Upper lobe of left lung (tissue), 6 donors: ENCODE data around the gene CPT1A. TPM values are rescaled to one million over a fixed set of nuclear protein-coding genes. Genes with fewer than 3 reads are reported as not detected.

Experiments used
- ATAC-seq, 2 donors: fragments of 200-7000 bp; cut with Tn5 transposase; one replicate each; pipeline ENCODE4 v1.9.1; 2022; ENCODE audit warnings: mild to moderate bottlenecking in 2 of 2, moderate library complexity in 2 of 2; ENCODE audit not compliant: low FRiP score in 2 of 2
- DNase-seq, 2 donors: peaks; one replicate each; pipeline ENCODE4 v3.0.0-alpha.2; 2019 to 2020
- H3K27ac ChIP-seq, 4 donors: fragments of 200-600 bp; sonication (generic); one replicate each; pipeline ENCODE4 v1.5.1; 2016 to 2019
- H3K27me3 ChIP-seq, 4 donors: fragments of 200-600 bp; sonication (generic); one replicate each; pipeline ENCODE4 v1.5.1; 2017 to 2019
- H3K36me3 ChIP-seq, 4 donors: fragments of 200-600 bp; sonication (generic); one replicate each; pipeline ENCODE4 v1.5.1; 2016 to 2019
- H3K4me1 ChIP-seq, 4 donors: fragments of 200-600 bp; sonication (generic); one replicate each; pipeline ENCODE4 v1.5.1; 2018 to 2019
- H3K4me3 ChIP-seq, 4 donors: fragments of 200-600 bp; sonication (generic); one replicate each; pipeline ENCODE4 v1.5.1; 2017 to 2019; ENCODE audit warnings: mild to moderate bottlenecking in 2 of 4, moderate library complexity in 1 of 4
- H3K9me3 ChIP-seq, 4 donors: fragments of 200-600 bp; sonication (generic); one replicate each; pipeline ENCODE4 v1.5.1; 2018 to 2019
- EP300 ChIP-seq, 4 donors: sonication (generic); formaldehyde crosslinking; IDR thresholded peaks; one replicate each; pipeline ENCODE4 v1.5.1; 2017; ENCODE audit warnings: antibody characterized with exemption in 4 of 4, control low read depth in 2 of 4
- POLR2A ChIP-seq, 4 donors: fragments of 450-650 bp; IDR thresholded peaks; one replicate each; pipeline ENCODE4 v1.5.1; 2016 to 2017; ENCODE audit warnings: antibody characterized with exemption in 4 of 4, mild to moderate bottlenecking in 2 of 4
- POLR2AphosphoS5 ChIP-seq, 2 donors: sonication (generic); formaldehyde crosslinking; IDR thresholded peaks; one replicate each; pipeline ENCODE4 v1.5.1; 2017; ENCODE audit warnings: antibody characterized with exemption in 2 of 2
- WGBS, 2 donors: methylation state at CpG; one replicate each; pipeline ENCODE4 v1.1.5; 2017 to 2018; 5-methylcytosine and 5-hydroxymethylcytosine counted together
- total RNA-seq, 6 donors: library from RNA; depleted of rRNA in 4 of 6; stranded (reverse); fragments of >200 nt in 4 of 6; gene quantifications; one replicate each; pipeline versions ENCODE4 v1.1.0 to v1.2.1, GENCODE V29; 2016 to 2021
- TF ChIP-seq, protein P1 (sequence below), 6 experiments: fragments of 450-650 bp in 4 of 6; fragments of 200-600 bp in 2 of 6; sonication (generic) in 2 of 6; IDR thresholded peaks; one replicate each; pipeline ENCODE4 v1.5.1; 2016 to 2019; ENCODE audit warnings: antibody characterized with exemption in 6 of 6
- donor health status: DM: no; HTN: no; CAD: no; lungs with moderate emphysema.
- donor health status: DM: no; HTN: yes; CAD: no; lungs with severe emphysema.

Gene CPT1A
- total RNA-seq, 6 donors from 2014 or later = 38.2 to 91.8 (median 63.3) TPM

DNA sequence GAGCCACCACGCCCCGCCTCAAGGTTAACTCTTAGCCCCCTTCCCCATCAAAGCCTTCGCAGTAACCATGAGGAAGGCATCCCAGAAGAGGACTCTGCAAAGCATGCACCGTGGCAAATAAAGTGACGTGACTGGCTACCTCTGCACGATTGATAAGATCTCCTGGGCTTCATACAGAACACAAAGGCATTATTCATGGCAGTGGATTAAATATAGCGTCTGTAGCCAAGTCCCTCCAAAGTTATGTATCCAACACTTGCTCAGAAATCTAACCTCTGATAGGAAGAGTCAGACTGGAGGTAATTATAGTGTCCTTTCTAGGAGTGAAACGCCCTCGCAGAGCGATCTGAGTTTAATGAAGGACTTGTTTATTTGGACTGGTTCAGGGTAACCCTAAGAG lies 22.4 kb downstream of the CPT1A start:
- no peak for ATAC-seq
- H3K27ac ChIP-seq = no peak overlapping the region
- 86 to 89% methylated on average over 7 to 10 of the region's 10 CpGs for WGBS, 2 donors
- TF ChIP-seq POLR2AphosphoS5 (IDR thresholded peaks at IDR 0.05) (no peak), POLR2A (IDR thresholded peaks at IDR 0.05) (no peak), EP300 (IDR thresholded peaks at IDR 0.05) (no peak)
- TF ChIP-seq, protein P1, sequence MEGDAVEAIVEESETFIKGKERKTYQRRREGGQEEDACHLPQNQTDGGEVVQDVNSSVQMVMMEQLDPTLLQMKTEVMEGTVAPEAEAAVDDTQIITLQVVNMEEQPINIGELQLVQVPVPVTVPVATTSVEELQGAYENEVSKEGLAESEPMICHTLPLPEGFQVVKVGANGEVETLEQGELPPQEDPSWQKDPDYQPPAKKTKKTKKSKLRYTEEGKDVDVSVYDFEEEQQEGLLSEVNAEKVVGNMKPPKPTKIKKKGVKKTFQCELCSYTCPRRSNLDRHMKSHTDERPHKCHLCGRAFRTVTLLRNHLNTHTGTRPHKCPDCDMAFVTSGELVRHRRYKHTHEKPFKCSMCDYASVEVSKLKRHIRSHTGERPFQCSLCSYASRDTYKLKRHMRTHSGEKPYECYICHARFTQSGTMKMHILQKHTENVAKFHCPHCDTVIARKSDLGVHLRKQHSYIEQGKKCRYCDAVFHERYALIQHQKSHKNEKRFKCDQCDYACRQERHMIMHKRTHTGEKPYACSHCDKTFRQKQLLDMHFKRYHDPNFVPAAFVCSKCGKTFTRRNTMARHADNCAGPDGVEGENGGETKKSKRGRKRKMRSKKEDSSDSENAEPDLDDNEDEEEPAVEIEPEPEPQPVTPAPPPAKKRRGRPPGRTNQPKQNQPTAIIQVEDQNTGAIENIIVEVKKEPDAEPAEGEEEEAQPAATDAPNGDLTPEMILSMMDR (IDR thresholded peaks at IDR 0.05) = no peak
- H3K9me3 ChIP-seq = no peaks in the 10 kb centered on the region
- H3K36me3 ChIP-seq = peaks cover 4 to 33% (median 11%) of the 10 kb centered on the region in 4 donors
- no peak for DNase-seq
- H3K27me3 ChIP-seq = no peaks in the 10 kb centered on the region
- H3K4me1 ChIP-seq = peaks cover 0 to 17% (median 3%) of the 10 kb centered on the region in 4 donors
- H3K4me3 ChIP-seq = no peak overlapping the region

DNA sequence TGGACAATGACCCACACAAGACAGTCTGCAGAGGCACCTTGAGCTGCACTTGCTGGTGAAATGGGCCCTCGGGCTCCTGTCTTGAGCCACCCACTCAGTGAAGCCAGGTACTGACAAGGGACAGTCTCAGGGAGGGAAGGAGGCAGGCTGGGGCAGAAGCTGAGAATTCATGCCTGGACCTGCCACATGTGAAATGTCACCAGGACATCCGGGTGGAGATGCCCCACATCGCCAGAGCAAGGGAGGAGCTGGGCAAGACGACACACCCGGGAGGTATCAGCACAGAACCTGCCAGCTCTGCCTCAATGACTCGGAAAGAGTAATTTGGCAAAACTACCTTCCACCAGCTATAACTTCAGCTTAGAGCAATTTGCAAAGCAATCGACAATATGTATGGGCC lies 23.5 kb downstream of the CPT1A start:
- no peaks in the 10 kb centered on the region for H3K9me3 ChIP-seq
- H3K36me3 ChIP-seq = peaks cover 8 to 43% (median 19%) of the 10 kb centered on the region in 4 donors
- 87 to 95% methylated on average over 7 of the region's 7 CpGs for WGBS, 2 donors
- DNase-seq (no peak), ATAC-seq (no peak)
- no peak overlapping the region for H3K4me3 ChIP-seq
- no peak overlapping the region for H3K27ac ChIP-seq
- H3K27me3 ChIP-seq = no peaks in the 10 kb centered on the region
- TF ChIP-seq EP300 (IDR thresholded peaks at IDR 0.05) (no peak), POLR2A (IDR thresholded peaks at IDR 0.05) (no peak), POLR2AphosphoS5 (IDR thresholded peaks at IDR 0.05) (no peak)
- TF ChIP-seq, protein P1 (IDR thresholded peaks at IDR 0.05) = no peak
- H3K4me1 ChIP-seq = peaks cover 0 to 17% (median 3%) of the 10 kb centered on the region in 4 donors

DNA sequence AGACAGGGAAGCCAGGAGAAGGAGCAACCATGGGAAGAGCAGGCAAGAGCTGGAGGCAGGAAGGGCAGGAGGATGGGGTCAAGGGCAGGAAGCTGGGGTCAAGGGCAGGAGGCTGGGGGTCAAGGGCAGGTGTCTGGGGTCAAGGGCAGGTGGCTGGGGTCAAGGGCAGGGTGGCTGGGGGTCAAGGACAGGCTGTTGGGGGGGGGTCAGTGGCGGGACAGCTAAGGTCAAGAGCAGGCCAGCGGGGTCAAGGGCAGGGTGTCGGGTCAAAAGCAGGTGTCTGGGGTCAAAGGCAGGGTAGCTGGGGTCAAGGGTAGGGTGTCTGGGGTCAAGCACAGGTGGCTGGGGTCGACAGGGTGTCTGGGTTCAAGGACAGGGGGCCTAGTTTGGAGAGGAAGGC lies 24.2 kb downstream of the CPT1A start:
- TF ChIP-seq, protein P1 (IDR thresholded peaks at IDR 0.05) = no peak
- TF ChIP-seq EP300 (IDR thresholded peaks at IDR 0.05) = no peak
- TF ChIP-seq POLR2A (IDR thresholded peaks at IDR 0.05) = no peak
- TF ChIP-seq POLR2AphosphoS5 (IDR thresholded peaks at IDR 0.05) = no peak
- Histone ChIP-seq H3K9me3 (no peaks in the 10 kb centered on the region), H3K27ac (no peak overlapping the region), H3K4me3 (no peak overlapping the region), H3K4me1 (peaks cover 0 to 17% (median 6%) of the 10 kb centered on the region in 4 donors), H3K27me3 (no peaks in the 10 kb centered on the region), H3K36me3 (peaks cover 8 to 48% (median 23%) of the 10 kb centered on the region in 4 donors)
- WGBS, 2 donors = 91 to 96% methylated on average over 4 of the region's 4 CpGs
- ATAC-seq (no peak), DNase-seq (no peak)

DNA sequence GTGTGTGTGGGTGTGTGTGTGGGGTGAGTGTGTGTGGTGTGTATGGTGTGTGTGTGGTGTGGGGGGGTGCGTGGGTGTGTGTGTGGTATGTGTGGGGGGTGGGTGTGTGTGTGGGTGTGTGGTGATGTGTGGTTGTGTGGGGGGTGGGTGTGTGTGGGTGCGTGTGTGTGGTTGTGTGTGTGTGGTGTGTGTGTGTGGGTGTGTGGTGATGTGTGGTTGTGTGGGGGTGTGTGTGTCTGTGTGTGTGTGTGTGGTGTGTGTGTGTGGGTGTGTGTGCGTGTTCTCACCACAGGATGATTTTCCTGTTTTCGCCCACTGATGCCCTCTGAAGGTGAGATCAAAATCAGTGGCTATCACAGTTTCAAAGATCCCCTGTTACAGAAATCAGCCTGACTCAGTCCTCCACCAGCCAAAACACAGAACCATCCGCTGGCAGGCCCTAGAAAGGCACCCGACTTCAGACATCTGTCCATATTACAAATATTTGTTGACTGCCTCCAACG lies 24.7 kb downstream of the CPT1A start:
- WGBS, 2 donors = 78 to 80% methylated on average over 4 to 7 of the region's 7 CpGs
- Histone ChIP-seq H3K9me3 (no peaks in the 10 kb centered on the region), H3K27me3 (no peaks in the 10 kb centered on the region), H3K4me3 (no peak overlapping the region), H3K27ac (no peak overlapping the region), H3K36me3 (peaks cover 11 to 49% (median 29%) of the 10 kb centered on the region in 4 donors), H3K4me1 (peaks cover 0 to 17% (median 7%) of the 10 kb centered on the region in 4 donors)
- DNase-seq = no peak
- ATAC-seq = peak in 1 of 2 donors; percentile 11
- TF ChIP-seq, protein P1 (IDR thresholded peaks at IDR 0.05) = no peak
- no peak for TF ChIP-seq POLR2A (IDR thresholded peaks at IDR 0.05)
- TF ChIP-seq POLR2AphosphoS5 (IDR thresholded peaks at IDR 0.05) = no peak
- TF ChIP-seq EP300 (IDR thresholded peaks at IDR 0.05) = no peak

DNA sequence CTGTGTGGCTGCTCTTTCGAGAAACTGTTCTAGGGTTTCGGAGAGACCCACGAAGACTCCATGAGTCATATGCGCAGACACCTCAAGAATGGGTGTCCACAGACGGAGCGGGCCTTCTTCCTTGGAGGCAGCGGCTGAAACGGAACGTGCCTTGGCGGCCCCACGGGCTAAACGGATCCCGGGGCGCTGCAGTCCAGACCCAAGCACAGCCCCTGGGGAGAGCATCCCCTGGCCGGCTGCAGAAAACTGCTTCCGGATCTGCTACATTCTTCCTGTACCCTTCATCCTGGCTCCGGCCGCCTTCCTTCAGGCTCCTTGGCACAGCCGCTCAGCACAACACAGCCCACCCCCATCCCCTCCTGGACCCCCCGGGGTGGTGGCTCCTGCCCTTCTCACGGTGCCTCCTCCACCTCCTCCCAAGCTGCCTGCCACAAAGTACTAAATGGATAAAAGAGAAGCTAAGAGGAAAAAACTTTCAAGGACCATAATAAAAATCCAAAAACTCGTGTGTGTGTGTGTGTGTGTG lies 25.4 kb downstream of the CPT1A start:
- WGBS, 2 donors = 90 to 94% methylated on average over 17 to 22 of the region's 22 CpGs
- Histone ChIP-seq H3K27ac (no peak overlapping the region), H3K4me3 (no peak overlapping the region), H3K27me3 (no peaks in the 10 kb centered on the region), H3K36me3 (peaks cover 12 to 49% (median 35%) of the 10 kb centered on the region in 4 donors), H3K4me1 (peaks cover 0 to 17% (median 7%) of the 10 kb centered on the region in 4 donors), H3K9me3 (no peaks in the 10 kb centered on the region)
- TF ChIP-seq EP300 (IDR thresholded peaks at IDR 0.05) (no peak), POLR2AphosphoS5 (IDR thresholded peaks at IDR 0.05) (no peak), POLR2A (IDR thresholded peaks at IDR 0.05) (no peak)
- TF ChIP-seq, protein P1 (IDR thresholded peaks at IDR 0.05) = no peak
- DNase-seq (no peak), ATAC-seq (no peak)
